ENCODE measurements around the gene DNMBP. TPM values are rescaled to one million over a fixed set of nuclear protein-coding genes. Genes with fewer than 3 reads are reported as not detected.
"Not testable (repeated sequence)": the region's sequence is repeated elsewhere in the genome, so short reads cannot be mapped to it uniquely, and the experiment has no call there.

DNMBP gene
- total and polyA plus RNA-seq, 11 donors = 3.9 to 11.5 (median 6.6) TPM

DNA sequence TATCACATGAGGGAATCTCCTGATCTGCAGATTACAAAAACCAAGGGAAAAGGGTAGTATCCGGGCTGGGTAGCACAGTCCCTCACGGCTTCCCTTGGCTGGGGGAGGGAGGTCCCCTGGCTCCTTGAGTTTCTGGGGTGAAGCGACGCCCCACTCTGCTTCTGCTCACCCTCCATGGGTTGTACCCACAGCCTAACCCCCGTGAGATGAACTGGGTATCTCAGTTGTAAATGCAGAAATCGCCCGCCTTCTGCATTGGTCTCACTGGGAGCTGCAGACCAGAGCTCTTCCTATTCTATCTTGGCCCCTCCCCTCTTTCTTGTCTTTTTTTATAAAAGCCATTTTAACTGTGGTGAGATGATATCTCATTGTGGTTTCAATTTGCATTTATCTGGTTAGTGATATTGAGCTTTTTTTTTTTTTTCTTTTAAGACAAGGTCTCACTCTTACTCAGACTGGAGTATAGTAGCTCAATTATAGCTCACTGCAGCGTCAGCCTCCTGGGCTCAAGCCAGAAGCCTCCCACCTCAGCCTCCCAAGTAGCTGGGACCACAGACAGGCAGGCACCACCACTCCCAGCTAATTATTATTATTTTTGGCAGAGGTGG, 139.5 kb downstream of the DNMBP start:
- peaks cover 0 to 8% (median 0%) of the 10 kb centered on the region in 9 donors for H3K36me3 ChIP-seq
- H3K4me1 ChIP-seq = peaks cover 0 to 7% (median 0%) of the 10 kb centered on the region in 12 donors
- peaks cover 0 to 8% (median 0%) of the 10 kb centered on the region in 12 donors for H3K9me3 ChIP-seq
- no peak overlapping the region for H3K4me3 ChIP-seq
- WGBS, 4 donors = 76 to 82% (median 80%) methylated on average over 8 of the region's 8 CpGs
- no peak overlapping the region for H3K27ac ChIP-seq
- intact Hi-C loops (cut with DNase I) = no loop called here
- ATAC-seq (no peak), DNase-seq (no peak)
- peaks cover 0 to 10% (median 0%) of the 10 kb centered on the region in 9 donors for H3K27me3 ChIP-seq
- TF ChIP-seq POLR2A (IDR thresholded peaks at IDR 0.05) (no peak), CTCF (IDR thresholded peaks at IDR 0.05) (no peak)

DNA sequence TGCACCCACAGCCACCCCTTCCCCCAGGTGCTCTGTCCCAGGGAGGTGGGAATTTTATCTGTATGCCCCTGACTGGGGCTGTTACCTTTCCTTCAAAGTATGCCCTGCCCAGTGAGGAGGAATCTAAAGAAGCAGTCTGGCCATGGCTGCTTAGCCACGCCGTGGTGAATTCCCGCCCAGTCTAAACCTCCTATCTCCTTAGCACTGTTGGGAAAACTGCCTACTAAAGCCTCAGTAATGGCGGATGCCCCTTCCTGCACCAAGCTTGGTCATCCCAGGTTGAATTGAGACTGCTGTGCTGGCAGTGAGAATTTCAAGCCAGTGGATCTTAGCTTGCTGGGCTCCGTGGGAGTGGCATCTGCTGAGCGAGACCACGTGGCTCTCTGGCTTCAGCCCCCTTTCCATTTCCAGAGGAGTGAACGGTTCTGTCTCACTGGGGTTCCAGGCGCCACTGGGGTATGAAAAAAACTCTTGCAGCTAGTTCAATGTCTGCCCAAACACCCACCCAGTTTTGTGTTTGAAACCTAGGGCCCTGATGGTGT, 140.1 kb downstream of the DNMBP start:
- H3K9me3 ChIP-seq = peaks cover 0 to 8% (median 0%) of the 10 kb centered on the region in 12 donors
- ATAC-seq = no peak
- H3K27ac ChIP-seq = no peak overlapping the region
- DNase-seq = no peak
- peaks cover 0 to 4% (median 0%) of the 10 kb centered on the region in 12 donors for H3K4me1 ChIP-seq
- peaks cover 0 to 10% (median 0%) of the 10 kb centered on the region in 9 donors for H3K27me3 ChIP-seq
- WGBS, 4 donors = 66 to 74% (median 70%) methylated on average over 8 to 9 of the region's 9 CpGs
- peaks cover 0 to 3% (median 0%) of the 10 kb centered on the region in 9 donors for H3K36me3 ChIP-seq
- TF ChIP-seq POLR2A (IDR thresholded peaks at IDR 0.05) (no peak), CTCF (IDR thresholded peaks at IDR 0.05) (no peak)
- intact Hi-C loops (cut with DNase I) = no loop called here
- H3K4me3 ChIP-seq = no peak overlapping the region

GRCh38 chr10:99867250-99867649, 142.5 kb downstream of the DNMBP start:
- H3K4me1 ChIP-seq; H3K27ac ChIP-seq; intact Hi-C loops (cut with DNase I); DNase-seq; ATAC-seq; H3K9me3 ChIP-seq; H3K4me3 ChIP-seq; H3K36me3 ChIP-seq: not testable (repeated sequence)
- WGBS, 4 donors = 63 to 94% (median 93%) methylated on average over 2 to 3 of the region's 3 CpGs
- H3K27me3 ChIP-seq = peaks cover 0 to 10% (median 0%) of the 10 kb centered on the region in 9 donors

DNA sequence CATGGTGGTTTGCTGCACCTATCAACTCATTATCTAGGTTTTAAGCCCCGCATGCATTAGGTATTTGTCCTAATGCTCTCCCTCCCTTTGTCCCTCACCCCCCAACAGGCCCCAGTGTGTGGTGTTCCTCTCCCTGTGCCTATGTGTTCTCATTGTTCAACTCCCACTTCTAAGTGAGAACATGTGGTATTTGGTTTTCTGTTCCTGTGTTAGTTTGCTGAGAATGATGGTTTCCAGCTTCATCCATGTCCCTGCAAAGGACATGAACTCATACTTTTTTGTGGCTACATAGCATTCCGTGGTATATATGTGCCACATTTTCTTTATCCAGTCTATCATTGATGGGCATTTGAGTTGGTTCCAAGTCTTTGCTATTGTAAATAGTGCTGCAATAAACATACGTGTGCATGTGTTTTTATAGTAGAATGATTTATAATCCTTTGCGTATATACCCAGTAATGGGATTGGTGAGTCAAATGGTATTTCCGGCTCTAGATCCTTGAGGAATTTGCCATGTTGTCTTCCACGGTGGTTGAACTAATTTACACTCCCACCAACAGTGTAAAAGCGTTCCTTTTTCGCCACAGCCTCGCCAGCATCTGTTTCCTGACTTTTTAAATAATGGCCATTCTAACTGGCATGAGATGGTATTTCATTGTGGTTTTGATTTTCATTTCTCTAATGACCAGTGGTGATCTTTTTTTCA, 146.1 kb downstream of the DNMBP start:
- H3K4me3 ChIP-seq; intact Hi-C loops (cut with DNase I); DNase-seq; H3K4me1 ChIP-seq; H3K9me3 ChIP-seq; H3K36me3 ChIP-seq; H3K27me3 ChIP-seq; H3K27ac ChIP-seq; ATAC-seq: not testable (repeated sequence)
- 80 to 87% (median 84%) methylated on average over 9 of the region's 9 CpGs for WGBS, 4 donors

GRCh38 chr10:99860466-99860865, 149.3 kb downstream of the DNMBP start:
- H3K36me3 ChIP-seq = no peaks in the 10 kb centered on the region
- no peak overlapping the region for H3K27ac ChIP-seq
- DNase-seq (no peak), ATAC-seq (no peak)
- WGBS, 4 donors = 89 to 96% (median 91%) methylated on average over 8 of the region's 8 CpGs
- intact Hi-C loops (cut with DNase I) = no loop called here
- no peaks in the 10 kb centered on the region for H3K27me3 ChIP-seq
- no peak for TF ChIP-seq CTCF (IDR thresholded peaks at IDR 0.05)
- no peak overlapping the region for H3K4me3 ChIP-seq
- no peaks in the 10 kb centered on the region for H3K4me1 ChIP-seq
- no peaks in the 10 kb centered on the region for H3K9me3 ChIP-seq
